Measurements from ENCODE around the gene SAV1. TPM values are rescaled to one million over a fixed set of nuclear protein-coding genes. Genes with fewer than 3 reads are reported as not detected.

Gene SAV1
- total RNA-seq, 2 experiments from 2014 or later: 7.9 to 8.8 TPM

DNA sequence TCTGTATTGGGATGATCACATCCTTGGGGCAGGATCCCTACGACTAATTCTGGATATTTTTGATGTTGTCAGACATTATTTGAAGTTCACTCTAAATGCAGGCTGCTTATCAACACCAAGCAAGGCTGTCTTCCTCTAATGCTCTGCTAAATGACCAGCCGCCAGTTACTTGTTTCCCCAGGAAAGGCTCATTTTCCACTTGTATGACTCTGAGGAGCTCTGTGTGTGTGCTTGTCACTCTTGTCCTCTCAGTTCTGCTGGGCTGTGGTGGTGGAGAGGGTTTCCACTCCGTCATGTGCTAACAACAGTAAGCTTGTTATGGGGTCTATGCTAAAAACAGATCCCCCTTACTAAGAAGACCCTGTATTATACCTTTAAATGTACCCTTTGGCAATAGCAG is 66.1 kb downstream of the SAV1 start:
- POLR2A ChIA-PET: no interaction called here
- no peaks in the 10 kb centered on the region for H3K27me3 ChIP-seq (ENCODE audit: control insufficient read depth in 1 of 2, insufficient read depth in 2 of 2, low read length in 2 of 2)
- no peak for TF ChIP-seq CTCF (IDR thresholded peaks at IDR 0.05)
- no peaks in the 10 kb centered on the region for H3K9me3 ChIP-seq (ENCODE audit: control insufficient read depth in 1 of 2, insufficient read depth in 1 of 2, low read length in 2 of 2)
- intact Hi-C loops (cut with DNase I, micrococcal nuclease): loop anchor here (5.0 kb wide), 2 partner anchors 110 to 175 kb away; no protein-coding TSS in a partner anchor
- H3K4me1 ChIP-seq (ENCODE audit: insufficient read depth, low read length): no peaks in the 10 kb centered on the region
- no peak overlapping the region for H3K4me3 ChIP-seq (ENCODE audit: low read length)
- H3K27ac ChIP-seq (ENCODE audit: low read depth in 1 of 2, low read length in 2 of 2): no peak overlapping the region
- CTCF ChIA-PET: no interaction called here
- H3K4me3 Mint-ChIP-seq: no peak overlapping the region
- no peaks in the 10 kb centered on the region for H3K27me3 Mint-ChIP-seq
- H3K9me3 Mint-ChIP-seq: no peaks in the 10 kb centered on the region
- H3K4me1 Mint-ChIP-seq (ENCODE audit: low read depth): no peaks in the 10 kb centered on the region
- H3K36me3 ChIP-seq (ENCODE audit: insufficient read depth, low read length): no peaks in the 10 kb centered on the region
- H3K27ac Mint-ChIP-seq: no peak overlapping the region
- H3K36me3 Mint-ChIP-seq (ENCODE audit: low read depth): no peaks in the 10 kb centered on the region
- no peak for ATAC-seq (ENCODE audit: poor library complexity)
- DNase-seq: no peak

GRCh38 chr14:50601394-50601793 is 66.7 kb downstream of the SAV1 start:
- H3K36me3 Mint-ChIP-seq (ENCODE audit: low read depth): no peaks in the 10 kb centered on the region
- no peak overlapping the region for H3K27ac ChIP-seq (ENCODE audit: low read depth in 1 of 2, low read length in 2 of 2)
- H3K4me3 Mint-ChIP-seq: no peak overlapping the region
- no peak overlapping the region for H3K4me3 ChIP-seq (ENCODE audit: low read length)
- H3K9me3 ChIP-seq (ENCODE audit: control insufficient read depth in 1 of 2, insufficient read depth in 1 of 2, low read length in 2 of 2): no peaks in the 10 kb centered on the region
- H3K9me3 Mint-ChIP-seq: no peaks in the 10 kb centered on the region
- no peak for TF ChIP-seq CTCF (IDR thresholded peaks at IDR 0.05)
- ChIA-PET CTCF (no interaction called here), POLR2A (interaction anchor here (0.6 to 1.8 kb wide), 2 partner anchors 155 to 259 kb away, joined by 3 to 6 read pairs; no protein-coding TSS in a partner anchor)
- no peak for DNase-seq
- no peaks in the 10 kb centered on the region for H3K36me3 ChIP-seq (ENCODE audit: insufficient read depth, low read length)
- H3K27ac Mint-ChIP-seq: no peak overlapping the region
- H3K27me3 ChIP-seq (ENCODE audit: control insufficient read depth in 1 of 2, insufficient read depth in 2 of 2, low read length in 2 of 2): no peaks in the 10 kb centered on the region
- no peaks in the 10 kb centered on the region for H3K4me1 ChIP-seq (ENCODE audit: insufficient read depth, low read length)
- no peaks in the 10 kb centered on the region for H3K4me1 Mint-ChIP-seq (ENCODE audit: low read depth)
- intact Hi-C loops (cut with DNase I, micrococcal nuclease): loop anchor here (2.0 to 5.0 kb wide), 3 partner anchors 111 to 259 kb away; no protein-coding TSS in a partner anchor
- no peaks in the 10 kb centered on the region for H3K27me3 Mint-ChIP-seq
- no peak for ATAC-seq (ENCODE audit: poor library complexity)

- no peak for TF ChIP-seq CTCF (IDR thresholded peaks at IDR 0.05)
Measured at GRCh38 chr14:50600849-50601248, 67.3 kb downstream of the SAV1 start.

More at GRCh38 chr14:50600849-50601248, 67.3 kb downstream of the SAV1 start:
- Mint-ChIP-seq H3K36me3 (ENCODE audit: low read depth) (no peaks in the 10 kb centered on the region), H3K9me3 (no peaks in the 10 kb centered on the region), H3K4me1 (ENCODE audit: low read depth) (no peaks in the 10 kb centered on the region), H3K27me3 (no peaks in the 10 kb centered on the region), H3K4me3 (no peak overlapping the region), H3K27ac (no peak overlapping the region)
- ChIA-PET CTCF (interaction anchor here (0.6 to 0.9 kb wide), 2 partner anchors 113 to 259 kb away, joined by 3 to 4 read pairs; no protein-coding TSS in a partner anchor), POLR2A (interaction anchor here (1.8 kb wide), 1 partner anchor 260 kb away, joined by 6 read pairs; no protein-coding TSS in a partner anchor)
- DNase-seq (no peak), ATAC-seq (ENCODE audit: poor library complexity) (no peak)
- H3K4me1 ChIP-seq (ENCODE audit: insufficient read depth, low read length): no peaks in the 10 kb centered on the region
- H3K27me3 ChIP-seq (ENCODE audit: control insufficient read depth in 1 of 2, insufficient read depth in 2 of 2, low read length in 2 of 2): no peaks in the 10 kb centered on the region
- no peaks in the 10 kb centered on the region for H3K9me3 ChIP-seq (ENCODE audit: control insufficient read depth in 1 of 2, insufficient read depth in 1 of 2, low read length in 2 of 2)
- H3K4me3 ChIP-seq (ENCODE audit: low read length): no peak overlapping the region
- intact Hi-C loops (cut with DNase I, micrococcal nuclease): loop anchor here (1.0 to 5.0 kb wide), 5 partner anchors 111 to 260 kb away; no protein-coding TSS in a partner anchor
- H3K36me3 ChIP-seq (ENCODE audit: insufficient read depth, low read length): no peaks in the 10 kb centered on the region
- no peak overlapping the region for H3K27ac ChIP-seq (ENCODE audit: low read depth in 1 of 2, low read length in 2 of 2)
